ENCODE results near the gene SEMA5B.

Gene SEMA5B

GRCh38 chr3:122915300-122916055 lies 112.1 kb downstream of the SEMA5B start:
- no peaks in the 10 kb centered on the region for H3K36me3 ChIP-seq (replicated peaks; ENCODE audit: insufficient read depth, low read length)
- DNase-seq, result no peak
- H3K9ac ChIP-seq (ENCODE audit: low read length), result no peak overlapping the region
- H4K20me1 ChIP-seq (ENCODE audit: insufficient read depth, low read length), result no peaks in the 10 kb centered on the region
- H3K4me2 ChIP-seq (ENCODE audit: low read depth, low read length), result peak overlapping the region; percentile 47
- H3K9me2 ChIP-seq (replicated peaks; ENCODE audit: insufficient read depth, low read length), result no peaks in the 10 kb centered on the region
- H2AFZ ChIP-seq (ENCODE audit: low read length), result 0 out of 2 replicates have a peak overlapping the region, but pooled peaks have one; percentile 40
- TF ChIP-seq EZH2phosphoT487 (IDR thresholded peaks at IDR 0.05; ENCODE audit: low read length), result no peak
- H3K27ac ChIP-seq (ENCODE audit: low read length), result peak overlapping the region; percentile 30; the same call in 1 of the 2 replicates
- H3K79me2 ChIP-seq (ENCODE audit: low read length), result no peaks in the 10 kb centered on the region
- no peaks in the 10 kb centered on the region for H3K27me3 ChIP-seq (replicated peaks; ENCODE audit: insufficient read depth, low read length)
- H3K4me3 ChIP-seq (ENCODE audit: low read length), result no peak overlapping the region
- H3F3A ChIP-seq (ENCODE audit: insufficient read depth, low read length), result no peaks in the 10 kb centered on the region
- peaks cover 25% of the 10 kb centered on the region for H3K4me1 ChIP-seq (ENCODE audit: low read length)
- H3K9me3 ChIP-seq (replicated peaks; ENCODE audit: insufficient read depth, low read length), result no peaks in the 10 kb centered on the region

- no peak for DNase-seq
- no peak overlapping the region for H3K4me3 ChIP-seq (ENCODE audit: low read length)
- H3K36me3 ChIP-seq (replicated peaks; ENCODE audit: insufficient read depth, low read length), result no peaks in the 10 kb centered on the region
- no peaks in the 10 kb centered on the region for H3K79me2 ChIP-seq (ENCODE audit: low read length)
- no peaks in the 10 kb centered on the region for H3K9me2 ChIP-seq (replicated peaks; ENCODE audit: insufficient read depth, low read length)
- no peak overlapping the region for H3K9ac ChIP-seq (ENCODE audit: low read length)
- no peaks in the 10 kb centered on the region for H3K27me3 ChIP-seq (replicated peaks; ENCODE audit: insufficient read depth, low read length)
- H3K4me1 ChIP-seq (ENCODE audit: low read length), result peaks cover 25% of the 10 kb centered on the region
- H3F3A ChIP-seq (ENCODE audit: insufficient read depth, low read length), result no peaks in the 10 kb centered on the region
- H3K9me3 ChIP-seq (replicated peaks; ENCODE audit: insufficient read depth, low read length), result no peaks in the 10 kb centered on the region
- no peak for TF ChIP-seq EZH2 (optimal IDR thresholded peaks at IDR 0.05; ENCODE audit: low read depth, low read length)
- no peak for TF ChIP-seq CTCF (IDR thresholded peaks at IDR 0.05; ENCODE audit: low read length)
- TF ChIP-seq EZH2phosphoT487 (IDR thresholded peaks at IDR 0.05; ENCODE audit: low read length), result no peak
- H3K4me2 ChIP-seq (ENCODE audit: low read depth, low read length), result no peak overlapping the region
- H3K27ac ChIP-seq (ENCODE audit: low read length), result no peak overlapping the region
- H2AFZ ChIP-seq (ENCODE audit: low read length), result no peak overlapping the region
- no peaks in the 10 kb centered on the region for H4K20me1 ChIP-seq (ENCODE audit: insufficient read depth, low read length)
Observed at GRCh38 chr3:122913539-122914100, 113.9 kb downstream of the SEMA5B start.

GRCh38 chr3:122912772-122913538 lies 114.6 kb downstream of the SEMA5B start:
- Histone ChIP-seq H3K4me1 (ENCODE audit: low read length) (peaks cover 25% of the 10 kb centered on the region), H3K9me2 (replicated peaks; ENCODE audit: insufficient read depth, low read length) (no peaks in the 10 kb centered on the region), H3K27ac (ENCODE audit: low read length) (no peak overlapping the region), H3K4me2 (ENCODE audit: low read depth, low read length) (no peak overlapping the region), H3K9me3 (replicated peaks; ENCODE audit: insufficient read depth, low read length) (no peaks in the 10 kb centered on the region), H3K27me3 (replicated peaks; ENCODE audit: insufficient read depth, low read length) (no peaks in the 10 kb centered on the region), H3K36me3 (replicated peaks; ENCODE audit: insufficient read depth, low read length) (no peaks in the 10 kb centered on the region), H4K20me1 (ENCODE audit: insufficient read depth, low read length) (no peaks in the 10 kb centered on the region), H3K4me3 (ENCODE audit: low read length) (no peak overlapping the region), H3K9ac (ENCODE audit: low read length) (no peak overlapping the region), H3K79me2 (ENCODE audit: low read length) (no peaks in the 10 kb centered on the region), H2AFZ (ENCODE audit: low read length) (no peak overlapping the region), H3F3A (ENCODE audit: insufficient read depth, low read length) (no peaks in the 10 kb centered on the region)
- DNase-seq, result no peak
- no peak for TF ChIP-seq EZH2phosphoT487 (IDR thresholded peaks at IDR 0.05; ENCODE audit: low read length)
- TF ChIP-seq EZH2 (optimal IDR thresholded peaks at IDR 0.05; ENCODE audit: low read depth, low read length), result no peak
- no peak for TF ChIP-seq CTCF (IDR thresholded peaks at IDR 0.05; ENCODE audit: low read length)

Data from MM.1S (cell line).